Endothelial cell of umbilical vein (primary cell): ENCODE measurements around the gene MRPL55. TPM values are rescaled to one million over a fixed set of nuclear protein-coding genes. Genes with fewer than 3 reads are reported as not detected.
A peak's percentile ranks its signal among the peaks of the same experiment; 100 is the strongest.

Experiments
- BruUV-seq: library from RNA; stranded (reverse); fragments of 400-500 nt; replicated peaks from 2 replicates; lab custom pipeline; 2021; lab: Mats Ljungman, UMichigan
- CTCF ChIA-PET: fragments of 300-600, 350-600 bp; sonication (Branson Sonifier 250); formaldehyde crosslinking; loops from one replicate; lab custom pipeline; 2021; ENCODE audit warnings: antibody characterized with exemption, inconsistent platforms; lab: Charles Lee
- POLR2A ChIA-PET: fragments of 300-600, 350-600 bp; sonication (Branson Sonifier 250); formaldehyde crosslinking; loops from one replicate; lab custom pipeline; 2021; ENCODE audit warnings: antibody characterized with exemption, inconsistent platforms; lab: Charles Lee
- DNase-seq: peaks from one replicate; pipeline ENCODE4 v3.0.0-alpha.2; 2011; ENCODE audit warnings: low read depth, low spot score
- FAIRE-seq: peaks from 2 replicates; lab custom pipeline; 2011; peaks lifted over from hg19 to GRCh38; lab: Jason Lieb, UNC
- H2AFZ ChIP-seq: 2 replicates; pipeline ENCODE4 v1.6.0; 2012; ENCODE audit warnings: low read depth, low read length, control low read depth, inconsistent platforms
- H3K27ac ChIP-seq: 2 replicates; pipeline ENCODE4 v1.5.1; 2011; ENCODE audit warnings: low read depth, mild to moderate bottlenecking, control low read depth, low read length, moderate library complexity; ENCODE audit not compliant: insufficient read depth
- H3K27me3 ChIP-seq, 2 experiments: 2 replicates each; pipeline versions ENCODE4 v1.6.0 to v1.6.1; 2011; ENCODE audit warnings: low read length in 2 of 2, mixed read lengths in 1 of 2; ENCODE audit not compliant: control insufficient read depth in 2 of 2, insufficient read depth in 2 of 2
- H3K36me3 ChIP-seq, 2 experiments: 2 replicates in 1 of 2; 3 replicates in 1 of 2; pipeline ENCODE4 v1.5.1; 2011; ENCODE audit warnings: low read length in 2 of 2, mild to moderate bottlenecking in 1 of 2, moderate library complexity in 1 of 2; ENCODE audit not compliant: control insufficient read depth in 2 of 2, insufficient read depth in 2 of 2; ENCODE audit errors: extremely low read depth in 1 of 2
- H3K4me1 ChIP-seq: 3 replicates; pipeline ENCODE4 v1.5.1; 2011; ENCODE audit warnings: mild to moderate bottlenecking, low read length; ENCODE audit not compliant: control insufficient read depth, insufficient read depth; ENCODE audit errors: extremely low read depth
- H3K4me2 ChIP-seq: 2 replicates; pipeline ENCODE4 v1.6.1; 2011; ENCODE audit warnings: low read length, control low read depth, mixed read lengths; ENCODE audit not compliant: insufficient read depth
- H3K4me3 ChIP-seq, 3 experiments: fragments of 200-600 bp in 1 of 3; sonication (generic), shearing (Covaris generic) in 1 of 3; replicated peaks in 1 of 3; 2 replicates each; pipeline ENCODE4 v1.5.1; 2011 to 2016; ENCODE audit warnings: control low read depth in 3 of 3, low read length in 3 of 3, mild to moderate bottlenecking in 2 of 3, inconsistent platforms in 1 of 3, low read depth in 1 of 3, moderate library complexity in 1 of 3; ENCODE audit not compliant: insufficient read depth in 1 of 3
- H3K79me2 ChIP-seq: 2 replicates; pipeline ENCODE4 v1.6.0; 2012; ENCODE audit warnings: low read length, inconsistent platforms; ENCODE audit not compliant: control insufficient read depth, insufficient read depth
- H3K9ac ChIP-seq: replicated peaks from 2 replicates; pipeline ENCODE3; 2011; ENCODE audit warnings: low read length, control low read depth; ENCODE audit not compliant: insufficient read depth; ENCODE audit errors: extremely low read depth
- H3K9me1 ChIP-seq: replicated peaks from 3 replicates; pipeline ENCODE4 v1.6.0; 2011; ENCODE audit warnings: mild to moderate bottlenecking, low read length; ENCODE audit not compliant: control insufficient read depth, insufficient read depth; ENCODE audit errors: extremely low read depth
- H3K9me3 ChIP-seq: replicated peaks from 2 replicates; pipeline ENCODE4 v1.5.1; 2012; ENCODE audit warnings: low read length, inconsistent platforms; ENCODE audit not compliant: control insufficient read depth, insufficient read depth
- H4K20me1 ChIP-seq: replicated peaks from 2 replicates; pipeline ENCODE3; 2011; ENCODE audit warnings: mild to moderate bottlenecking, low read length; ENCODE audit not compliant: control insufficient read depth, insufficient read depth; ENCODE audit errors: extremely low read depth
- CTCF ChIP-seq, 2 donors: IDR thresholded peaks; 1 replicate in 1 of 2; 2 replicates in 1 of 2; pipeline ENCODE4 v1.5.1; 2011; ENCODE audit warnings: low read length in 2 of 2, mild to moderate bottlenecking in 2 of 2, moderate library complexity in 2 of 2, control low read depth in 1 of 2, inconsistent platforms in 1 of 2, low read depth in 1 of 2; ENCODE audit not compliant: insufficient read depth in 1 of 2; ENCODE audit errors: extremely low read depth in 1 of 2
- EZH2 ChIP-seq: IDR thresholded peaks from 2 replicates; pipeline ENCODE4 v1.6.1; 2012; ENCODE audit warnings: borderline replicate concordance, low read depth, mild to moderate bottlenecking, moderate library complexity, low read length, inconsistent platforms; ENCODE audit not compliant: severe bottlenecking
- FOS ChIP-seq: IDR thresholded peaks from 2 replicates; pipeline ENCODE4 v1.6.1; 2011; ENCODE audit warnings: mild to moderate bottlenecking, low read length, moderate library complexity, borderline replicate concordance; ENCODE audit not compliant: insufficient read depth
- GATA2 ChIP-seq: IDR thresholded peaks from 2 replicates; pipeline ENCODE4 v1.7.0; 2011; ENCODE audit warnings: low read depth, mild to moderate bottlenecking, moderate library complexity, mixed read lengths, low read length; ENCODE audit not compliant: insufficient read length, insufficient read depth
- JUN ChIP-seq: IDR thresholded peaks from 2 replicates; pipeline ENCODE4 v1.6.1; 2011; ENCODE audit warnings: borderline replicate concordance, low read depth; ENCODE audit not compliant: insufficient read length, insufficient read depth
- MAX ChIP-seq: IDR thresholded peaks from 2 replicates; pipeline ENCODE4 v1.6.1; 2011; ENCODE audit not compliant: insufficient read depth, insufficient read length
- MYC ChIP-seq: IDR thresholded peaks from one replicate; pipeline ENCODE4 v1.6.1; 2011; ENCODE audit warnings: mild to moderate bottlenecking, low read depth, low read length
- POLR2A ChIP-seq: IDR thresholded peaks from 2 replicates; pipeline ENCODE4 v1.6.1; 2012; ENCODE audit warnings: low read depth, mild to moderate bottlenecking, control low read depth, low read length
- POLR2AphosphoS5 ChIP-seq: IDR thresholded peaks from 2 replicates; pipeline ENCODE4 v1.6.1; 2012; ENCODE audit warnings: low read depth, mild to moderate bottlenecking, control low read depth, low read length, moderate library complexity; ENCODE audit not compliant: insufficient read depth
- dilution Hi-C: fragments of 300-500 bp; cut with MboI; formaldehyde crosslinking; loops from one replicate; pipeline ENCODE4 v1.15.0; 2019; ENCODE audit warnings: low sequenced_read_pairs; ENCODE audit not compliant: extremely low pct_ligation_motif_present
- intact Hi-C: fragments of 100-400 bp; cut with micrococcal nuclease; formaldehyde crosslinking; loops from one replicate; pipeline ENCODE4 v1.10.0; 2022
- polyA plus RNA-seq, 4 experiments: library from polyadenylated mRNA; depleted of rRNA in 3 of 4; stranded (reverse) in 3 of 4; unstranded in 1 of 4; fragments of >200 nt; gene quantifications; 2 replicates each; pipeline versions ENCODE4 v1.2.1 to v1.2.3, GENCODE V29; 2011 to 2012; ENCODE audit warnings: missing spikeins in 1 of 4
- total RNA-seq: library from RNA; stranded (reverse); gene quantifications from 2 replicates; pipeline ENCODE4 v1.2.3, GENCODE V29; 2021

Gene MRPL55
- total and polyA plus RNA-seq, 2 donors (not counting 3 experiments of a cell fraction or from before 2014, with no cell fraction given), result 58.7 to 155 TPM

GRCh38 chr1:228148196-228148861 is 39.2 kb upstream of the MRPL55 start:
- H3K27ac ChIP-seq, result peak overlapping the region; percentile 38
- intact Hi-C loops, result loop anchor here (1.0 kb wide), 2 partner anchors 8 to 14 kb away; partner anchors contain the start of gene GUK1
- H3K27me3 ChIP-seq, result no peaks in the 10 kb centered on the region
- H3K79me2 ChIP-seq, result peaks cover 39% of the 10 kb centered on the region
- no peak overlapping the region for H3K4me3 ChIP-seq
- FAIRE-seq (peak; percentile 91), DNase-seq (peak; percentile 20)
- CTCF ChIA-PET, result interaction anchor here (1.0 to 1.6 kb wide), 7 partner anchors 14 to 149 kb away, joined by 3 to 12 read pairs (median 5); partner anchors contain the start of gene IBA57
- no TSS peak for BruUV-seq
- dilution Hi-C loops, result no loop called here
- H3K4me2 ChIP-seq, result peak overlapping the region; percentile 14
- no peaks in the 10 kb centered on the region for H4K20me1 ChIP-seq
- H3K9ac ChIP-seq, result no peak overlapping the region
- H3K9me3 ChIP-seq, result no peaks in the 10 kb centered on the region
- POLR2A ChIA-PET, result interaction anchor here (1.0 to 1.3 kb wide), 2 partner anchors 8 to 17 kb away, joined by 3 to 6 read pairs; partner anchors contain the start of gene IBA57
- H2AFZ ChIP-seq, result no peak overlapping the region
- H3K9me1 ChIP-seq, result no peaks in the 10 kb centered on the region
- peaks cover 16% of the 10 kb centered on the region for H3K4me1 ChIP-seq
- peaks cover 0 to 16% of the 10 kb centered on the region in 2 experiments for H3K36me3 ChIP-seq
- TF ChIP-seq MYC, result no peak
- TF ChIP-seq CTCF (IDR thresholded peaks at IDR 0.05; ENCODE audit: extremely low read depth in 1 of 2, insufficient read depth in 1 of 2, low read depth in 1 of 2, low read length in 2 of 2), result no peak
- peak; percentile 26 for TF ChIP-seq POLR2AphosphoS5

- no peak overlapping the region for H3K4me2 ChIP-seq
- H3K9ac ChIP-seq, result no peak overlapping the region
- H3K27me3 ChIP-seq, result no peaks in the 10 kb centered on the region
- H3K9me1 ChIP-seq, result no peaks in the 10 kb centered on the region
- H2AFZ ChIP-seq, result no peak overlapping the region
- no peak overlapping the region for H3K27ac ChIP-seq
- ChIA-PET CTCF (interaction anchor here (1.2 to 1.6 kb wide), 5 partner anchors 15 to 41 kb away, joined by 3 to 12 read pairs (median 6); partner anchors contain the start of gene IBA57), POLR2A (no interaction called here)
- TF ChIP-seq GATA2 (no peak), POLR2A (no peak), FOS (no peak), EZH2 (no peak), CTCF (IDR thresholded peaks at IDR 0.05; ENCODE audit: extremely low read depth in 1 of 2, insufficient read depth in 1 of 2, low read depth in 1 of 2, low read length in 2 of 2) (no peak), POLR2AphosphoS5 (no peak), MYC (no peak), MAX (no peak), JUN (no peak)
- intact Hi-C loops, result loop anchor here (1.0 kb wide), 2 partner anchors 7 to 15 kb away; partner anchors contain the start of gene GUK1
- peaks cover 44% of the 10 kb centered on the region for H3K79me2 ChIP-seq
- peaks cover 18% of the 10 kb centered on the region for H3K4me1 ChIP-seq
- DNase-seq (no peak), FAIRE-seq (no peak)
- dilution Hi-C loops, result no loop called here
- H4K20me1 ChIP-seq, result no peaks in the 10 kb centered on the region
- no TSS peak for BruUV-seq
- H3K9me3 ChIP-seq, result no peaks in the 10 kb centered on the region
- H3K36me3 ChIP-seq, result peaks cover 0 to 16% of the 10 kb centered on the region in 2 experiments
- no peak overlapping the region for H3K4me3 ChIP-seq
These were observed 38.7 kb upstream of the MRPL55 start for GRCh38 chr1:228147768-228148167.
